Right ventricle myocardium inferior (tissue), 1 donor: Measurements from ENCODE around the gene MYD88. TPM values are rescaled to one million over a fixed set of nuclear protein-coding genes. Genes with fewer than 3 reads are reported as not detected.

ENCODE experiments used
- ATAC-seq: fragments of 200-7000 bp; cut with Tn5 transposase; one replicate; pipeline ENCODE4 v1.9.1; 2020; ENCODE audit warnings: mild to moderate bottlenecking, moderate library complexity
- DNase-seq: peaks from one replicate; pipeline ENCODE4 v3.0.0; 2021; ENCODE audit errors: missing footprints
- intact Hi-C: fragments of 100-400 bp; cut with DNase I; formaldehyde crosslinking; loops from one replicate; pipeline ENCODE4 v1.11.0; 2022
- long read RNA-seq: library from polyadenylated mRNA; unstranded; transcript quantifications from one replicate; pipeline ENCODE4 v2.0.0, GENCODE V29; 2021
- total RNA-seq: library from RNA; stranded (reverse); fragmentation: NEBNext Ultra II Directional; extraction: Animal tissue kit (Norgen Biotek cat#: 25700); gene quantifications from one replicate; pipeline ENCODE4 v1.2.1, GENCODE V29; 2021
- donor health status: DM: no; HTN: yes; CAD: no; lungs with severe emphysema.

Gene MYD88
- total RNA-seq: 8.8 TPM
- long read RNA-seq, transcript MYD88-201 (5 exons, 2,850 nt): major isoform, 7 of 11 reads
- long read RNA-seq, partial matches to known transcripts: 0 of 11 reads
- long read RNA-seq, other reads (novel, unspliced or antisense): 1 of 11 reads

DNA sequence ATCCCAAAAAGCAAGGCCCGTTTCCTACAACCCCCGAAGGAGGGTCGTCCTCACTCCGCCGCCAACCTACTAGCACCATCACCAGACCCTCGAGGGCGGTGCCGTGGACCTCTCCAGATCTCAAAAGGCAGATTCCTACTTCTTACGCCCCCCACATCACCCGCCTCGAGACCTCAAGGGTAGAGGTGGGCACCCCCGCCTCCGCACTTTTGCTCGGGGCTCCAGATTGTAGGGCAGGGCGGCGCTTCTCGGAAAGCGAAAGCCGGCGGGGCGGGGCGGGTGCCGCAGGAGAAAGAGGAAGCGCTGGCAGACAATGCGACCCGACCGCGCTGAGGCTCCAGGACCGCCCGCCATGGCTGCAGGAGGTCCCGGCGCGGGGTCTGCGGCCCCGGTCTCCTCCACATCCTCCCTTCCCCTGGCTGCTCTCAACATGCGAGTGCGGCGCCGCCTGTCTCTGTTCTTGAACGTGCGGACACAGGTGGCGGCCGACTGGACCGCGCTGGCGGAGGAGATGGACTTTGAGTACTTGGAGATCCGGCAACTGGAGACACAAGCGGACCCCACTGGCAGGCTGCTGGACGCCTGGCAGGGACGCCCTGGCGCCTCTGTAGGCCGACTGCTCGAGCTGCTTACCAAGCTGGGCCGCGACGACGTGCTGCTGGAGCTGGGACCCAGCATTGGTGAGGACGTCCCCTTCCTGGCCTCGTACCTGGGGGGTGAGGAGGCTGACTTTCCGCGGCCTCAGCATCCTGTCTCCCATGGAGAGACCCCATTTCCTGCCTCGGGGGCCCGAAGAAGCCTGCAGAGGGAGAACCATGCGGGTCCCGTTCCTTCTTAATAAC lies at the start of gene MYD88:
MYD88 (plus strand) TSS at position 313 of the 842 bp plus-strand sequence; CDS start at position 353, 40 bp downstream.
- peak; percentile 51 for ATAC-seq
- peak; percentile 96 for DNase-seq
- intact Hi-C loops: loop anchor here (10.0 kb wide), 1 partner anchor 316 kb away; the partner anchor contains the start of gene ACVR2B

DNA sequence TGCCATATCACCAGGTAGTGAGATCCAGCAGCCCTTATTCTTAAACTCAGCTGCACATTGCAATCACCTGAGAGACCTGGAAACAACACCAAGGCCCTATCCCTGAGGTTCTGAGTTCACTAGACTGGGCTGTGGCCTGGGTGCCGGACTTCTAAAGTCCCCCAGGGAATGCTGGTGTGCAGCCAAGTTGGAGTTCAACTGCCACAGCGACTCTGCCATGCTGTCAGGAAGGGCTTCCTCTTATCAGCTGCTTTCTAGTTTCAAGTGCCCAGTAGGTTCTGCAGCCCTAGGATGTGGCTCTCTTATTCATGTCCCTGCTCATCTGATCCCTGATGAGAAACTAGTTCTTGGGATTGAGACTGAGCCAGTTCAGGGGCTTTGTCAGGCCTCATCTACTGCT lies 49.3 kb upstream of the MYD88 start:
- DNase-seq (no peak), ATAC-seq (peak; percentile 41)
- intact Hi-C loops: no loop called here

DNA sequence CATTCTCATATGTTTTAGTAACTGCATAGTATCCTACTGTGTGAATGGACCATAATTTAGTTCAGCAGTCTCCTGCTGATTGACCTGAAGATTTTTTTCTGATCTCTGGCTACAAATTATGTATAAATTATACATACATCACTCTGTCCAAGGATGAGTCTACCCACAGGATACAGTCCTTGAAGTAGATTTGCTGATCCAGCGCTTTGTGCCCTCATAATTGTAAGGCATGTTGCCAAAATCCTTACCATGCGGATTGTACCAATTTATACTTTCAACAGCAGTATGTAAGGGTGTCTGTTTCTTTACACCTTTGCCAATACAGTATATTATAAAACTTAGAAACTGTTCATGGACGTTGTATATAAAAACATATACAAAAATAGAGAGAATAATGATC lies 48.0 kb upstream of the MYD88 start:
- ATAC-seq (no peak), DNase-seq (no peak)
- intact Hi-C loops: no loop called here

DNA sequence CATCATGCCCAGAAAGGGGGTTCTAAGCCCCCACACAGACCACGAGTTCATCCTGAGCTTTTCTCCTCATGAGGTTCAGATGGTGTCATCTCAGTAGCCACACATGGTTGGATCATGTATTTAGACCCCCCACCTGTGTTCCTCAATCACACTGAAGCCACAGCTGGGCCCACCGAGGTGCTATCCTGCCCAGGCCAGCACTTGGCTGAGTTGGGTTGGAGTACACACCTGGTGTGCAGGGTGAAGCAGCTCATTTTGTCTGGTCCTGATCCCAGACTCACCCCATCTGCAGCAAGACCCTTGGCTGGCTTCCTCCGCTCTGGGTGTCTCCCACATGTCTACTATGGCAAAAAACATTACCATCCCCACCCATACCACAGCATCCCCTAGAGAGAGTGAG lies 43.5 kb upstream of the MYD88 start:
- ATAC-seq (no peak), DNase-seq (peak; percentile 68)
- intact Hi-C loops: no loop called here

DNA sequence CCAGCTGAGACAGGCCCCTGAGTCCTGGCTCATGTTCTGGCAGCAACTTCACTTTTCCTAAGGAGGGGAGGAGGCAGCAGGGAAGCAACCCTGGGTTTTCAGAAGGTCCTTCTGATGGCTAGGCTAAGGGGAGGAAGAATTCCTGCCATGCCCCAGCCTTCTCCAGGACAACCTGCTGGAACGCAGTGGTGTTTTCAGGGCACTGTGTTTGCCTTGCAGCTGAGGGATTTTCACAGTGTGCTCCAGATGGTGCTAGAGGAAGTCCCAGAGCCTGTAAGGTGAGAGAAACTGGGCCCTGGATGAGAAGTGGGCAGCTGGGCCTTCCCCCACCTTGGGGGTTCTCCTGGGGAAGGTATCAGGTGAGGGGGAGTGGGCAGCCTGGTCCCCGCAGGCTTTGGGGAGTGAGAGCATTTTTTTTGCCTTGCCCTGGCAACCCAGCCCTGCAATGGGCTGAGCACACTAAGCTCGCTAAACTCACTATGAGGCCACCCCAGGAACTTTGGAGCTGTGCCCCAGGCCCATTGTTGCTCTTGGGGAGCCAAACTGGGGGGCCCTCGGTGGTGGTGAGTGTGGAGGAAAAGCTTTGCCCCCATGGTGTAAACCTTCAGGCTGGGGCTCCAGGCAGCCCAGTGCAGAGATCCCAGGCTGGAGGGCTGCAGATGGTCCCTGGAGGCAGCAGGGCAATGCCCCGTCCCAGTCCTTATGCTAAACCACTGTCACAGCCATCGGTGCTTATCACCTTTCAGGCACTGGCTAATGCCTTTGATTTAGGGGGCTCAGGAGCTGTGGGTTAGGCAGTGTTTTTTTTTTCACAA lies 42.6 kb upstream of the MYD88 start:
- intact Hi-C loops: no loop called here
- ATAC-seq (no peak), DNase-seq (no peak)

DNA sequence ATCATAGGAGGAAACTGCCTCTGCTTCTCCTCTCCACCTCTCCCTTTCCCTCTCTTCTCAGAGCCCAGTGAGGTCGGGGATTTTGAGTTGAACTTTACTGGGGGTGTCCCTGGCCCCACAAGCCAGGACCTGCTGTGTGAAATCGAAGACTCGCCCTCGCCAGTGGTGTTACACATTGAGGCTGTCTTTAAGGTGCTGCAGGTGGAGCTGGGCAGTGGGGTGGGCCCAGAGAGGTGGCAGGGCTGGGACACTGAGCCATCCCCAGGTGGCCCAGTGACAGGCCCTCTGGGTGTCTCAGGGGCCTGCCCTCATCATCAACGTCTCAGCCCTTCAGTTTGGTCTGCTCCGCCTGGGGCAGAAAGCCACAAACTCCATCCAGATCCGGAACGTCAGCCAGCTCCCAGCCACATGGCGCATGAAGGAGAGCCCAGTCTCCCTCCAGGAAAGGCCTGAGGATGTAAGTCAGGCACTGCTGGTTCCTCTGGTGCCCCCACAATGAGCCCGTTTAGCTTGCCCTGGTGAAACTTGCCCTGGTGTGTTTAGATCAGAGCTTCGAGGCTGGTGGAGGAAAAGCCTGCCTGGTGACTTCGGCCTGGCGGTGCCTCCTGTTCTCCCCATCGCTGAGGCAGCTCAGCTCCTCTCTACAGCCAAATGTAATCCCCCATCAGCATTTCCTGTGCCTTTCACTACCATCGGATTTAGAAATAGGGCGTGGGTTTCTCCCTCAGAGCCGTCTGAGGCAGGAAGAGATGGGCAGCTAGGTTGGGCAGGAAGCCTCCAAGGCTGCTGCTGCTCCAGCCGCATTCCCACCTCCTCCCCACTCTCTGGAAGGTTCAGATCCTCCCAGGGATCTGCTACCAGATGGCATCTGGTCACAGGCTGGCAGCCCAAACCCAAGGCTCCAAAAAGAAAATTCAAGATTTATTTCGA lies 40.8 kb upstream of the MYD88 start:
- ATAC-seq (no peak), DNase-seq (no peak)
- intact Hi-C loops: no loop called here

DNA sequence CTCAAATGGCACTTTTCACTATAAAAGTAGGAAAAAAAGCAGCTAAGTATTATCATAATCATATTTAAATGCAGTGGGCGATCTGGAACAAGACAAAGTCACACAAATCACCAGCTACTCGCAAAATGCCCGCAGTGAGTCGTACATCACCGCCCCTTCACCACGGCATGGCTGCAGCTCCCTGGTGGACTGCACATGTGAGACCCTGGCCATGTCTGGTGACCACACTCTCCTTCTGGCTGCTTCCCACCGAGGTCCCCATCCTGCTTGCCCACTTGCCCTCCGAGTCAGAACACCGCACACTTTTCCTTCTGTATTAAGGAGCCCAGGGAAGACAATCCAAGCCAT lies 40.1 kb upstream of the MYD88 start:
- intact Hi-C loops: no loop called here
- ATAC-seq: no peak
- no peak for DNase-seq

DNA sequence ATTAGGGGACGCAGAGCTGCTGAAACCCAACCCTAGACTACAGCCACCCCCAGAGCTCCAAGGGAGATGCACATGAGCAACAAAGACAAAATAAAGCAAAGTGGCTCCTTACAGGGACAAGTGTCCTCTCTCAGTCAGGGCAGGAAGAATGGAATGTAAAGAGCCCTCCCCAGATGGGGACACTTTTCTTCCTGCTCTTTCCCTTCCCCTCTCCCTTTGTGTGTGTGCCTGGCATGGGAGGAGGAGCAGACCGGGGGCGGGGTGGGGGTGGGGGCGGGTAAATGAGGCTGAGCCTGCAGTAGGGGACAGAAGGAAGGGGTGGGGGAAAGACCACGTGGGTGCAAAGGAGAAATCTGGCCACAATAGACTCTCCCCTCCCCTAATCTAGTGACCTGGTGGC lies 38.9 kb upstream of the MYD88 start:
- intact Hi-C loops: no loop called here
- no peak for ATAC-seq
- no peak for DNase-seq

DNA sequence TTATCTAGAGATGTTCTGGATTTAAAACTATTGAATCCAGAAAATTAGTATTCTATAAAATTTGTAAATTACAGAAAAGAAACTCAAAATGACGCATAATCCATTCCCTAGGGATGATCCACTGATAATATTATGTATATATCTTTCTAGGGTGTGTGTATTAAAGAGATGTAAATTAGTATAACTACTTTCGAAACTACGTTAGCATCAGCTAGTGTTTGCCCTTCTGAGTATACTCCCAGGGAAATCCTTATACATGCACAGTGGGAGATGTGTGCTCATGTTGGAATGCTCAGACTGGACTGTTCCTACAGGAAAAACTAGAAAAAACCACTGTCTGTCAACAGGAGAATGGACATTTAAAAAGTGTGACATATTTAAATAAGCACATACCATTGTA lies 38.0 kb upstream of the MYD88 start:
- DNase-seq (no peak), ATAC-seq (no peak)
- intact Hi-C loops: no loop called here

DNA sequence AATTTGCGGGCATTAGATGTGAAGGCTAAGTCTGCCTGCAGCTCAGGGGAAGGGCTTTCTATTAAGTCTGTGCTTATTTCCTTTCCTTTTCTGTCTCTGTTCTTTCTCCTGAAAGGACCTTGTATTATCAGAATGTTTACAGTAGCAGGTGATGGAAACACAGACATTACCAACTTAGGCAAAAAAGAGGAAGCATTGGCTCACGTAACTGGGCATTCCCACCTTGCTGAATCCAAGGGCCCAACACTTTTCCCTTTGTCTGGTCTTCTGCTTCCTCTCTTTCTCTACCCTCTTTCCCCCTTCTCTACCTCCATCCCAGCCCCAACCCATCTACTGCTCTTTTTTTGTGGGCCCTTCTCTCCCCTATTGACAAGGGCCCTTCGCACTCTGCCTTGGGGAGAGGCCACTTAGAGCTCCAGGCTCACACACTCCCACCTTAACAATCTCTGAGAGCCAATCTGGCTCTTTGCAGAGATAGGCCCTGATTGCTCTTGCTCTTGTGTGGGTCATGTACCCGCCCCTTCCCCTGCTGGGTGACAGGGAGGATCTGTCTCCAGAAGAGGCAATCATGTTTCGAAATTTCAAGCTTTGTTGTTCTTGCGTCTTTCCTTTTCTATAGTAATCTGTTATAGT lies 36.5 kb upstream of the MYD88 start:
- ATAC-seq (no peak), DNase-seq (no peak)
- intact Hi-C loops: no loop called here

DNA sequence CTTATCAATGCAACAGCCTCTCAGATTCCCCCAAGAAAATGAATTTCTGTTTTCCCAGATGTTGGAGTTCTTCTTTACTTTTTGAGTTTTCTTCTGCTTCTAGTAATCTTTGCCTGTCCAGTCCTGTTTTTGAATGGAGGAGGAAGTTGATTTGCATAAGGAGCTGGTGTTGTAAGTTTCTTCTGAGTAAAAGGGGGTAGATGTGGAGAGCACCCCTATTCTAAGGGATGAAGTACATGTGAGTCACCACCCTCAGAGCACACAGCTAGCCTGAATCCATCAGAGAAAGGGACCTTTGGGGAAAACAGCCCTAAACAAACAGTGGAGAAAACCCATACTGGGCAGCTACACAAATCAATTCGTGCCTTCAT lies 36.0 kb upstream of the MYD88 start:
- intact Hi-C loops: no loop called here
- DNase-seq (no peak), ATAC-seq (no peak)

DNA sequence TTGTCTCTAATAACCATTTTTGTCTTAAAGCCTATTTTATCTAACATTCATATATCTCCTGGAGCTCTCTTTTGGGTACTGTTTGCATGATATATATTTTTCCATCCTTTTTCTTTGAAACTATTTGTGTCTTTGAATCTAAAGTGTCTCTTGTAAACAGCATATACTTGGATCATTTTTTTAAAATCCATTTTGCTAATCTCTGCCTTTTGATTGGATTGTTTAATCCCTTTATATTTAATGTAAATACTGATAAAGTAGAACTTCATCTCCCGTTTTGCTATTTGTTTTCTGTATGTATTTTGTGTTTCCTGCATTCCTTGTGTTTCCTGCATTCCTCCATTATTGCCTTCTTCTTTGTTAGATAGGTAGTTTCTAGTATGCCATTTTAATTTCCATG lies 32.9 kb upstream of the MYD88 start:
- intact Hi-C loops: no loop called here
- no peak for ATAC-seq
- no peak for DNase-seq

DNA sequence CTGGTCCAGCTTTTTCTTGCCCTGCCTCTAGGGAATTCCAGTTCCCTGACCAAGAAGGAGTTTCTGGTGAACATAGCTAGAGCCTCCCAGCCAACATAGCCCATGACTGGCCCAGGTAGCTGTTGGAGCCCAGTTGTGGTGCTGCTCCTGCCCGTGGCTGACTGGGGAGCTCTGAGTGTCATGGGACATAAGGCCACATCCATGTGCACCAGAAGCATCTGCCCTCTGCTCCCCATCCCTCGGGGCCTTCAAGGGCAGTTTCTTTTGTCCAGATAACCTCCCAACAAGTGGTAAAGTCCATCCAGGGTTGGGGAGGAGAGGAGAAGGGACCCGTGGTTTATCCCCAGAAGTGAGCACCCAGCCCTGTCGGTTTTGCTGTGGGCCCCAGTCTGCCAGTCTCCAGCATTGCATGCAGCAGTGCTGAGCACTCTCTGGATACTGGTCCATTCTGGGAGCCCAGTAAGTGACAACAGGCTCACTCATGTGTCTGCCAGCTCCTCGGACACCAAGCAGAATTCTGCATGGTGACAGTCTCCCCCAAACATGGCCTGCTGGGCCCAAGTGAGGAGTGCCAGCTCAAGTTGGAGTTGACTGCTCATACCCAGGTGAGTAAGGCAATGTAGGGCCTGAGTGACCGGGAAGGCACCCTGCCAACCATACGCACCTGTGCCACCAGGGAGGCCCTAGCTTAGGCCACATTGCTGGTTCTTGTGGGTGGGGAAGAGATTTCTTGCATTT lies 30.4 kb upstream of the MYD88 start:
- peak; percentile 68 for DNase-seq
- no peak for ATAC-seq
- intact Hi-C loops: no loop called here

DNA sequence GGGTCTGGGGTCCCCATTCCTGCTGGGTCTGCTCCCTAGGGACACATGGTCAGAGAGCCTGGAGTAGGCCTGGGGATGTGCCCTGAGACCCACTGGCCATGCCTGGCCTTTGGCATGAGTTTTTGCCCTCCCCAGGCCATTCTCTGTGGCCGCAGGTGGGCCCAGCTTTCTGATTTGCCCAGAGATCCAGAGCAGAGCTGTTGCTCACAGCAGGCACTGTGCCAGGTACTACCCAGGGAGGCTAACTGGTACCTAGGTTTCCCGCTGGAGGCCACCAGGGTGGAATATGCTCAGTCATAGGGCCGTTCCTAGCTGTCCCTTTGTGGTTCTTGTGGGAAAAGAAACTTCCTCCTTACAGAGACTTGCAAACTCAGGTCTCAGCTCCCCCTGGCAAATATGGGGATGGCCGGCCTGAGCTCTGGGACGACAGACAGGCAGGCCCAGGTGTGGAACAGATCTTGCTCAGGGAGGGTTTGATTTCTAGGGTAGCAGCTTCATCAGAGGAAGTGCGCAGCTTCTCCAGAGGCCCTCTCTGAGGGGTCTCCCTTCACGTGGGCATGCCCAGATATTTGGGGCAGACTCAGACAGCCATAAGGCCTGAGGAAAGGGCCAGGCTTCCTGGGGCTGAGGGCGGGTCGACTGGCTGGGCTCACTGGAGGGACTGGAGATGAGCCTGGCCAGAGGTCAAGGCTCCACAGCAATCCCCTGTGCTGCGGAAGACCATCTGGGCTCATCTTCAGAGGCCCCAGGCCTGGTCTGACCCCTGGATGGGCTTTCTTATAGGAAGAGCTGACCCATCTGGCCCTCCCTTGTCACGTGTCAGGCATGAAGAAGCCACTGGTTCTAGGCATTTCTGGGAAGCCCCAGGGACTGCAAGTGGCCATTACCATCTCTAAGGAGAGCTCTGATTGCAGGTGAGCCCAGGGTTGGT lies 29.5 kb upstream of the MYD88 start:
- no peak for ATAC-seq
- intact Hi-C loops: no loop called here
- peak; percentile 63 for DNase-seq

DNA sequence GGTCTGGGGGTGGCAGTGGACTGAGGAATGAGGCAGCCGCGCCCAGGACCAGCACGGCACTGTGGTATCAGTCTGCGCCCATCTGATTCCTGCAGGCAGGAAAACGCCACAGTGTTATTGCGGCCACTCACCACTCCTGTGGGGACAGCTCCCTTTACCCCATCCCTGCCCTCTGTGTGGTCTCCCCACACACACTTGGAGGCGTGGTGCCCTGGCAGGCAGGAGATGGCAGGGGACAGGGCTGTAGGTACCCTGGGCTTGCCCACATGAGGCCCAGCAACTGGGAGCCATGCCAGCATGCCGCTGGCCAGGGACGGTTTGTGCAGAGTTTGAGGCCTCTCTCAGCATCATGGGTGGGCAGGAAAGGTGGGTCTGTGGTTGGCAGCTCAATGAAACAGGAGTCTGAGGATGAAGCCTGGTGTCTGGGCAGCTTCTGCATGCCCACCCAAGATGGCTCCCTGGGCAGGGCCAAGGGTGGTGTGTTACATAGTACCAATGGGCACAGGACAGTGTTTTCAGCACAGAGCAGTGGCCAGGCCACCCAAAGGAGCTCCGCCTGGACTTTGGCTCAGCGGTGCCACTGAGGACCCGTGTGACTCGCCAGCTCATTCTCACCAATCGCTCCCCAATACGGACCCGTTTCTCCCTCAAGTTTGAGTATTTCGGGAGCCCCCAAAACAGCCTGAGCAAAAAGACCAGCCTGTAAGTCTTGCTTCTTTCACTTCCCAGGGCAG lies 28.7 kb upstream of the MYD88 start:
- peak; percentile 45 for DNase-seq
- intact Hi-C loops: loop anchor here (10.0 kb wide), 1 partner anchor 235 kb away; the partner anchor contains the start of gene XYLB
- ATAC-seq: no peak
